GM23248 (cell line): Measurements from ENCODE around the gene PSME3IP1.

Experiments used
- EZH2 ChIP-seq: fragments of 200-600 bp; sonication (generic); IDR thresholded peaks from 2 replicates; pipeline ENCODE4 v1.6.1; 2018; ENCODE audit warnings: antibody characterized with exemption, mild to moderate bottlenecking; ENCODE audit not compliant: insufficient read depth, poor library complexity, severe bottlenecking
- EZH2phosphoT487 ChIP-seq: fragments of 200-600 bp; sonication (generic); IDR thresholded peaks from 2 replicates; pipeline ENCODE4 v1.6.1; 2018; ENCODE audit warnings: antibody characterized with exemption, moderate library complexity, mild to moderate bottlenecking, low read depth; ENCODE audit not compliant: insufficient read depth

GRCh38 chr16:57178793-57179212 is 7.0 kb downstream of the PSME3IP1 start:
- no peak for TF ChIP-seq EZH2
- no peak for TF ChIP-seq EZH2phosphoT487
